Putamen (tissue), 1 donor: ENCODE measurements around the gene SRRM3.
"Not testable (repeated sequence)": the region's sequence is repeated elsewhere in the genome, so short reads cannot be mapped to it uniquely, and the experiment has no call there.

Source experiments
- DNase-seq: peaks from one replicate; pipeline ENCODE4 v3.0.0-alpha.2; 2016; ENCODE audit warnings: low spot score

SRRM3 gene

DNA sequence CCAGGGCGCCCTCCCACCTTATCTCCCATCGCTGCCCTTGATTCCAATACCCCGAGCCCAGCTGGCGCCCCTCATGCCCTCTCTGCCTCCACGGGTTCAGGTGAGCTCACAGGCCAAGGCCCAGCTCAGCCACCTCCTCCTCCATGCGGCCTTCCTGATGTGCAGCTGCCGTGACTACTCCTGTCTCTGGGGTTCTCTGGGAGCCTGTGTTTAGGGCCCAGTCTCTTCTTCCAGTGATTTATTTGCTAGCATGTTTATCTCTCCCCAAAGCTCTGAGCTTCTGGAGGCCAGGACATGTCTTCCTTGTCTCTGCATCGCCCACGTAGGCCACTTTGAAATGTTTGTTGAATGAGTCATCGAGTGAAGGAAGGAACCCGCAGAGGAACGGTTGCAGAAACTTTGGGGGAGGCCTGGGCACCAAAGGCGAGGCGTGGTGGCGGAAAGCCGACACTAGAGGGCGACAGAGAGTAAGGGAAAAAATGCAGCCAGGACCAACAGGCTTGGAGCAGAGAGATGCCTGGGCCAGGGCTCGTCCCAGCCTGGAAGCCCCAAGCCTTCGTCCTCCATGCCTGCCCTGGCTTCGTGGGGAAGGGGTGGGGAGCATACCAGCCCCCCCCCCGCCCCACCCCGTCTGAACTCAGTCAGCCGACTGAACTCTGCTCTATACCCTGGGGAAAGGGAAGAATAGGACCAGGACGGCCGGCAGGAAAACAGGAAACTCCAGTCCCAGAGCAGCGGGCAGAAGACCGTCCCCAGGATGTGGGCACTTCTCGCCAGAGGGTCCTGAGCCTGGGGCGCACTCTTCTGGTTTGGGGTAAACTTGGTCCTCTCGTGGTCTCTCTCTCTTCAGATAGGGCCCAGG lies 89.9 kb downstream of the SRRM3 start:
- peak; percentile 92 for DNase-seq

- no peak for DNase-seq
Measured at GRCh38 chr7:76292213-76292573, 90.5 kb downstream of the SRRM3 start.

DNA sequence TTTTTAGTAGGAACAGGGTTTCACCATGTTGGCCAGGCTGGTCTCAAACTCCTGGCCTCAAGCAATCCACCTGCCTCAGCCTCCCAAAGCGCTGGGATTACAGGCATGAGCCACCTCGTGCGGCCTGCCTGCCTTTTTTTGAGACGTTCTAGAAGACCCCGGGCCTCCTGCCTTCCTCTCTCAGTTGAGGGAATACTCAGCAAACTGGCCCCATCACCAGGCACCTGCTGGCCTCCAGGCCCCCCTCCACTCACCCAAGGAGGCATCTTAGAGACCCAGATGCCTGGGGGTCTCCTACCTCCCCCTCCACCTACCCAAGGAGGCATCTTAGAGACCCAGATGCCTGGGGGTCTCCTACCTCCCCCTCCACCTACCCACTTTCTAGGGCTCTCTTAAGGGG lies 91.2 kb downstream of the SRRM3 start:
- not testable (repeated sequence) for DNase-seq

DNA sequence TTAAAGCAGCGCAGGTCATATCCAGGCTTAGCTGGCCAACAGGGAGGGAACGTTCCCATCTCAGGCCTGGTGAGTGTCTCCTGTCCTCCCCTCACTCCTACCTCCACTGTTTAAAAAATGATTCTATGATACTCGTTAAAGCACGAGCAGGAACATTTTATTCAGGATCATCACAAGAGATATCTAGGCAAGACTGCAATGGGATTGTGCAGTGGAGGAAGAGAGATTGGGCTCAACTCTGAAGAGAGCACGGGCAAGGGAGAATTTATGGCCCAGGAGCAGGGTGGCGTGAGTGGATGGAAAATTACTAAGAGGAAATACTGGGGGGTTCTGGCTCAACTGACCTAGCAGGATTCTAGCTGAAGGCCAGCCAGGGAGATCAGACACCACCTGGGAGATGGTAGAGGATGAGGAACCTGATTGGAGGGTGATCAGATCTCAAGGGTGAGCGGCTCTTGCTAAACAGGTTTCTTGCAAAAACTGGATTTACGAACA lies 91.8 kb downstream of the SRRM3 start:
- no peak for DNase-seq

- DNase-seq: peak; percentile 94
Measured at GRCh38 chr7:76294344-76295024, 92.8 kb downstream of the SRRM3 start.

DNA sequence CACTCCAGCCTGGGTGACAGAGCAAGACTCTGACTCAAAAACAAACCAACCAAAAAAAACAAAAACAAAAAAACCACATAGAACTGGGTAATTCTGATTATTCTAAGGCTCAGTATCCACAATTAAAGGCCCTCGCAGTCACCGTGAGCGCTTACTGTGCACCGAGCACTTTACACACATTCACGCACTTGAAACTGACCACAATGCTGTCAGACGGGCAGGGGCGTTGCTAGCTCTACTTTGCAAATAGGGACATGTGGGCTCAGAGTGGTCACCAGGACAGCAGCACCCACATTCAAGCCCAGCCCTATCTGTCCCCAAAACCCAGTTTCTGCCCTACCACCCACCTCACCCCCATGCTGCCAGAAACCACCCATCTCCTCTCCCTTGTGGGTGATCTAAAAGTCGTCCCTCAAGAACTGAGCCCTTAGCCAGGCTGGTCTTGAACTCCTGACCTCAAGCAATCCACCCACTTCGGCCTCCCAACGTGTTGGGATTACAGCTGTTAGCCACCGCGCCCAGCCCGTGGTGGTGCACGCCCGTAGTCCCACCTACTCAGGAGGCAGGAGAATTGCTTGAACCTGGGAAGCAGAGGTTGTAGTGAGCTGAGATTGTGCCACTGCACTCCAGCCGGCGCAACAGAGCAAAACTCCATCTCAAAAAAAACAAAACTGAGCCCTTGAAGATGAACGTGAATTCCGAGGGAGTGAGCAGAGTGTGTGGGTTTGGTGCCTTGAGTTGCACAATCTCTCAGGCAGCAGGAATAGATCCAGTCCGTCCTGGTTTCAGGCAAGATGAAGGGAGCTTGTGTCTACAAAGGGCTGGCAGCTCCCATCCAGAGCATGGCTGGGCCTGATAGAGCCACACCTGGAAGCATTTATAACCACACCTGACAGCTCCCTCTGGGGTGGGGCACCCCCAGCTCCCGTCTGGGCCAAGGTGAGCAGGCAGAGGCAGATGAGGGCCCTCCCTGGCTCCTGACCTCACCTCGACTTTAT lies 95.3 kb downstream of the SRRM3 start:
- no peak for DNase-seq

- no peak for DNase-seq
Measured at GRCh38 chr7:76300166-76300731, 98.6 kb downstream of the SRRM3 start.

DNA sequence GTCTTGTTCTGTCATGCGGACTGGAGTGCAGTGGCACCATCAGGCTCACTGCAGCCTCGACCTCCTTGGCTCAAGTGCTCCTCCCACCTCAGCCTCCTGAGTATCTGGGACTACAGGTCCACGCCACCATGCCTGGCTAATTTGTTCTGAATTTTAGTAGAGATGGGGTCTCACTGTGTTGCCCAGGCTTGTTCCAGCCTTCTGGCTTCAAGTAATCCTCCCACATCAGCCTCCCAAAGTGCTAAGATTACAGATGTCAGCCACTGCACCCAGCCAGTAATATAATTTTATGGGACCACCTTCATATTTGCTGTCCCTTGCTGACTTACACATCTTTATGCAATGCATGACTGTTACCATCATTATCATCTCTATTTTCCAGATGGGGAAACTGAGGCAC lies 99.3 kb downstream of the SRRM3 start:
- no peak for DNase-seq

- peak; percentile 83 for DNase-seq
Measured at GRCh38 chr7:76302347-76303201, 100.9 kb downstream of the SRRM3 start, which contains the start of gene HSPB1. Gene HSPB1, plus strand, starts transcription at chr7:76302673. Its CDS starts 40 bp downstream, at chr7:76302713.

DNA sequence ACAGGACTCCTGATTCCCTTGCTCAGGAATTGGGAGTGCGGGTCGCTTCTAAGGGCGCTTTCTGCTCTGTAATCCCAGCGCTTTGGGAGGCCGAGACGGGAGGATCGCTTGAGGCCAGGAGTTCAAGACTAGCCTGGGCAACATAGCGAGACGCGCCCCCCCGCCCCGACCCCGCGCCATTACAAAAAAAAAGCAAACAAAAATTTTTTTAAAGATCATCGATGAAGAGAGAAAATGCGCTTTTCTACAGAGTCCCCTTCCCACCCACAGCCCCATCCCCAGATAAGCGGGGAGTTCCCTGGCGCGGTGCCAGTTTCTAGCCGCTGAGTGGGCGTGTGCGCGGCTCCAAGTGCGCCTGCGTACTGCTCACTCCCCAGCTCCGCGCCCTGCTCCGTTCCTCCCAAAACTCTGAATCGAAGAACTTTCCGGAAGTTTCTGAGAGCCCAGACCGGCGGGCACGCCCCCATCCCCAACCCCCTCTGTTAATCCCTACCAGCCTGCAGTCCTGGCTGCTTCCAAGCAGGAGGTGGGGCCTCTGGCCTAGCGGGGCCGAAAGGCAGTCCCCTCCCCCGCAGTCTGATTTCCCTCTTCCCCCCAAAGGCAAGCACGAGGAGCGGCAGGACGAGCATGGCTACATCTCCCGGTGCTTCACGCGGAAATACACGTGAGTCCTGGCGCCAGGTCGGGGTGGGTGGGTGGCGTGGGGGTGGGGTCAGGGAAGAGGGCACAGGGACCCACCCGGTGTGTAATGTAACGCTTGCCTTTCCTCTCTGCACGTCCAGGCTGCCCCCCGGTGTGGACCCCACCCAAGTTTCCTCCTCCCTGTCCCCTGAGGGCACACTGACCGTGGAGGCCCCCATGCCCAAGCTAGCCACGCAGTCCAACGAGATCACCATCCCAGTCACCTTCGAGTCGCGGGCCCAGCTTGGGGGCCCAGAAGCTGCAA lies 101.8 kb downstream of the SRRM3 start:
- DNase-seq: no peak

DNA sequence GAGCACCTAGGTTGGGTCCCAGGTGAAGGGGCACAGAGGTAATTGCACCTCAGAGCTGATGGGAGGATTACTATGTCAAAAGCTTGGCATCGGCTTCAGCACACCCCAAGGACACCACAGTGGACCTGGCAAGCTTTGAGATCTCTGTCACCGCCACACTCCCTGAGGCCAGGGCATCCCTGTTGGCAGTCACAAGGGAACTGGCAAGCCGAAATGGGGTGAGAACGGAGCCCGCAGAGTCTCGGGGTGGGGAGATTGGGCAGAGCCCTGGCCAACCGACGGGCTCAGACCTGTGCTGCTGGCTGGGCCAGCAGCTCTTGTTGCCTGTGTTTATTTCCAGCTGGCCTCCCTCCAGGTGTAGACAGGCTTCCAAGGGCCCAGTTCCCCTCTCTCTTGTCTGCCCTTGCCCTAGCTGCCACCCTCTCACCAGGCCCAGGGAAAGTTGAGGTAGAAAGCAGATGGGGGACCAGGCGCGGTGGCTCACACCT lies 103.2 kb downstream of the SRRM3 start:
- DNase-seq: peak; percentile 81

DNA sequence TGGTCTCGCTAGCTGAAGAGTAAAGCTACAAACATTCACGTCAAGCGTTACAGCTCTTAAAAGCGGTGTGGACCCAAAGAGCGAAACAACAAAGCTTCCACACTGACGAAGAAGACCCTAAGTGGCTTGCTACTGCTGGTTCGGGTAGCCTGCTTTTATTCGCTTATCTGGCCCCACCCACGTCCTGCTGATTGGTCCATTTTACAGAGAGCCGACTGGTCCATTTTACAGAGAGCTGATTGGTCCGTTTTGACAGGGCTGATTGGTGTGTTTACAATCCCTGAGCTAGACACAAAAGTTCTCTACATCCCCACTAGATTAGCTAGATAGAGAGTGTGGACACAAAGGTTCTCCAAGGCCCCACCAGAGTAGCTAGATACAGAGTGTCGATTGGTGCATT lies 107.2 kb downstream of the SRRM3 start:
- DNase-seq: not testable (repeated sequence)

- not testable (repeated sequence) for DNase-seq
Measured at GRCh38 chr7:76309341-76310101, 107.8 kb downstream of the SRRM3 start.

- DNase-seq: no peak
Measured at GRCh38 chr7:76310102-76310957, 108.6 kb downstream of the SRRM3 start.

GRCh38 chr7:76311838-76312237 lies 110.1 kb downstream of the SRRM3 start:
- not testable (repeated sequence) for DNase-seq

GRCh38 chr7:76314042-76314721 lies 112.5 kb downstream of the SRRM3 start:
- peak; percentile 94 for DNase-seq

GRCh38 chr7:76314740-76315139 lies 113.0 kb downstream of the SRRM3 start:
- not testable (repeated sequence) for DNase-seq
